GM21825 (cell line): ENCODE measurements around the gene GPR15.
"Not testable (repeated sequence)": the region's sequence is repeated elsewhere in the genome, so short reads cannot be mapped to it uniquely, and the experiment has no call there.

ENCODE experiments used
- ATAC-seq: cut with Tn5 transposase; IDR thresholded peaks from one replicate; pipeline ENCODE4 v1.9.1; 2021; ENCODE audit warnings: mild to moderate bottlenecking, moderate library complexity; ENCODE audit not compliant: unreplicated experiment

Gene GPR15

GRCh38 chr3:98556164-98557130, 24.7 kb downstream of the GPR15 start:
- ATAC-seq: peak; percentile 76

GRCh38 chr3:98557324-98558010, 25.7 kb downstream of the GPR15 start:
- peak; percentile 22 for ATAC-seq

GRCh38 chr3:98558100-98558827, 26.5 kb downstream of the GPR15 start:
- no peak for ATAC-seq

GRCh38 chr3:98559769-98560168, 28.0 kb downstream of the GPR15 start:
- ATAC-seq: not testable (repeated sequence)

GRCh38 chr3:98560911-98561310, 29.1 kb downstream of the GPR15 start:
- no peak for ATAC-seq

- peak; percentile 10 for ATAC-seq
Measured at GRCh38 chr3:98561727-98562521, 30.1 kb downstream of the GPR15 start.

- peak; percentile 58 for ATAC-seq
Measured at GRCh38 chr3:98563661-98564281, 32.0 kb downstream of the GPR15 start.

GRCh38 chr3:98564282-98565005, 32.7 kb downstream of the GPR15 start:
- no peak for ATAC-seq

GRCh38 chr3:98565237-98565643, 33.5 kb downstream of the GPR15 start:
- ATAC-seq: no peak

- no peak for ATAC-seq
Measured at GRCh38 chr3:98565843-98566242, 34.1 kb downstream of the GPR15 start.

- ATAC-seq: no peak
Measured at GRCh38 chr3:98567666-98568270, 36.0 kb downstream of the GPR15 start.

- no peak for ATAC-seq
Measured at GRCh38 chr3:98568402-98568801, 36.6 kb downstream of the GPR15 start.

- ATAC-seq: no peak
Measured at GRCh38 chr3:98573181-98573728, 41.5 kb downstream of the GPR15 start.

GRCh38 chr3:98574132-98574531, 42.4 kb downstream of the GPR15 start:
- ATAC-seq: no peak

- ATAC-seq: no peak
Measured at GRCh38 chr3:98577178-98577895, 45.6 kb downstream of the GPR15 start.

- ATAC-seq: no peak
Measured at GRCh38 chr3:98580401-98581386, 48.9 kb downstream of the GPR15 start.

GRCh38 chr3:98581474-98581873, 49.7 kb downstream of the GPR15 start:
- ATAC-seq: no peak
